Endodermal cell (in vitro differentiated cells): ENCODE results near the gene PCGF6. TPM values are rescaled to one million over a fixed set of nuclear protein-coding genes. Genes with fewer than 3 reads are reported as not detected.

ENCODE experiments used
- DNase-seq: peaks from one replicate; pipeline ENCODE4 v3.0.0-alpha.2; 2017
- H3K27ac ChIP-seq: 2 replicates; pipeline ENCODE4 v1.5.1; 2013; ENCODE audit warnings: mild to moderate bottlenecking, low read depth, low read length, moderate library complexity
- H3K27me3 ChIP-seq: 2 replicates; pipeline ENCODE4 v1.6.1; 2013; ENCODE audit warnings: mild to moderate bottlenecking, low read length, moderate library complexity; ENCODE audit not compliant: insufficient read depth, control insufficient read depth, poor library complexity, severe bottlenecking
- H3K36me3 ChIP-seq: 2 replicates; pipeline ENCODE4 v1.7.0; 2013; ENCODE audit warnings: mild to moderate bottlenecking, low read length, moderate library complexity; ENCODE audit not compliant: control insufficient read depth, insufficient read depth
- H3K4me1 ChIP-seq: one replicate; pipeline ENCODE4 v1.7.0; 2013; ENCODE audit warnings: low read length; ENCODE audit not compliant: control insufficient read depth, insufficient read depth
- H3K4me3 ChIP-seq: 2 replicates; pipeline ENCODE4 v1.5.1; 2013; ENCODE audit warnings: mild to moderate bottlenecking, low read length, moderate library complexity
- H3K9ac ChIP-seq: 2 replicates; pipeline ENCODE4 v1.6.1; 2013; ENCODE audit warnings: mild to moderate bottlenecking, low read length, moderate library complexity; ENCODE audit not compliant: poor library complexity, severe bottlenecking; ENCODE audit errors: extremely low read depth
- H3K9me3 ChIP-seq: 2 replicates; pipeline ENCODE4 v1.6.1; 2013; ENCODE audit warnings: mild to moderate bottlenecking, low read length, moderate library complexity; ENCODE audit not compliant: control insufficient read depth
- H3K27ac Mint-ChIP-seq: 2 replicates; pipeline ENCODE4 v1.8.0; 2020; ENCODE audit warnings: mixed read lengths
- H3K27me3 Mint-ChIP-seq: 2 replicates; pipeline ENCODE4 v1.8.0; 2021; ENCODE audit warnings: mild to moderate bottlenecking, mixed read lengths; ENCODE audit not compliant: insufficient read depth
- H3K36me3 Mint-ChIP-seq: 2 replicates; pipeline ENCODE4 v1.8.0; 2020; ENCODE audit warnings: low read depth, mixed read lengths
- H3K4me1 Mint-ChIP-seq: 2 replicates; pipeline ENCODE4 v1.8.0; 2020; ENCODE audit warnings: mixed read lengths
- H3K4me3 Mint-ChIP-seq: 2 replicates; pipeline ENCODE4 v1.8.0; 2020; ENCODE audit warnings: mild to moderate bottlenecking, moderate library complexity, mixed read lengths
- H3K9me3 Mint-ChIP-seq: 2 replicates; pipeline ENCODE4 v1.8.0; 2020; ENCODE audit warnings: mild to moderate bottlenecking, mixed read lengths
- WGBS, 2 experiments: methylation state at CpG; one replicate each; pipeline versions ENCODE4 v1.1.5 to v1.1.7; 2013; ENCODE audit warnings: missing lambda C conversion rate in 2 of 2, mixed read lengths in 1 of 2; ENCODE audit not compliant: insufficient coverage in 1 of 2, insufficient read length in 1 of 2; 5-methylcytosine and 5-hydroxymethylcytosine counted together
- total RNA-seq, 2 donors: library from RNA; stranded (reverse); fragmentation: NEBNext Ultra II Directional in 1 of 2; extraction: Animal tissue kit (Norgen Biotek cat#: 25700) in 1 of 2; gene quantifications; 2 replicates in 1 of 2; 3 replicates in 1 of 2; pipeline ENCODE4 v1.2.1, GENCODE V29; 2021
- TF ChIP-seq, protein P1 (sequence below): fragments of 200-600 bp; sonication (generic); conservative IDR thresholded peaks from 2 replicates; pipeline ENCODE4 v1.5.0; 2021; ENCODE audit warnings: antibody characterized with exemption, mild to moderate bottlenecking

PCGF6 gene
- total RNA-seq, 2 donors from 2014 or later = 18.9 to 20.5 TPM

- DNase-seq = no peak
- H3K4me3 Mint-ChIP-seq = no peak overlapping the region
- no peak overlapping the region for H3K27ac Mint-ChIP-seq
- no peaks in the 10 kb centered on the region for H3K27me3 Mint-ChIP-seq
- H3K9me3 Mint-ChIP-seq = no peaks in the 10 kb centered on the region
- peaks cover 62% of the 10 kb centered on the region for H3K36me3 ChIP-seq
- H3K27ac ChIP-seq = no peak overlapping the region
- H3K4me3 ChIP-seq = peak overlapping the region; percentile 92
- H3K36me3 Mint-ChIP-seq = peaks cover 46% of the 10 kb centered on the region
- WGBS, 2 experiments = 93 to 95% methylated on average over 14 of the region's 14 CpGs
- H3K4me1 ChIP-seq = peaks cover 3% of the 10 kb centered on the region
- H3K4me1 Mint-ChIP-seq = peaks cover 19% of the 10 kb centered on the region
- H3K9ac ChIP-seq = no peak overlapping the region
- TF ChIP-seq, protein P1, sequence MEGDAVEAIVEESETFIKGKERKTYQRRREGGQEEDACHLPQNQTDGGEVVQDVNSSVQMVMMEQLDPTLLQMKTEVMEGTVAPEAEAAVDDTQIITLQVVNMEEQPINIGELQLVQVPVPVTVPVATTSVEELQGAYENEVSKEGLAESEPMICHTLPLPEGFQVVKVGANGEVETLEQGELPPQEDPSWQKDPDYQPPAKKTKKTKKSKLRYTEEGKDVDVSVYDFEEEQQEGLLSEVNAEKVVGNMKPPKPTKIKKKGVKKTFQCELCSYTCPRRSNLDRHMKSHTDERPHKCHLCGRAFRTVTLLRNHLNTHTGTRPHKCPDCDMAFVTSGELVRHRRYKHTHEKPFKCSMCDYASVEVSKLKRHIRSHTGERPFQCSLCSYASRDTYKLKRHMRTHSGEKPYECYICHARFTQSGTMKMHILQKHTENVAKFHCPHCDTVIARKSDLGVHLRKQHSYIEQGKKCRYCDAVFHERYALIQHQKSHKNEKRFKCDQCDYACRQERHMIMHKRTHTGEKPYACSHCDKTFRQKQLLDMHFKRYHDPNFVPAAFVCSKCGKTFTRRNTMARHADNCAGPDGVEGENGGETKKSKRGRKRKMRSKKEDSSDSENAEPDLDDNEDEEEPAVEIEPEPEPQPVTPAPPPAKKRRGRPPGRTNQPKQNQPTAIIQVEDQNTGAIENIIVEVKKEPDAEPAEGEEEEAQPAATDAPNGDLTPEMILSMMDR = no peak
- no peaks in the 10 kb centered on the region for H3K9me3 ChIP-seq
- H3K27me3 ChIP-seq = no peaks in the 10 kb centered on the region
Observed at GRCh38 chr10:103394180-103394579, 43.2 kb upstream of the PCGF6 start.

DNA sequence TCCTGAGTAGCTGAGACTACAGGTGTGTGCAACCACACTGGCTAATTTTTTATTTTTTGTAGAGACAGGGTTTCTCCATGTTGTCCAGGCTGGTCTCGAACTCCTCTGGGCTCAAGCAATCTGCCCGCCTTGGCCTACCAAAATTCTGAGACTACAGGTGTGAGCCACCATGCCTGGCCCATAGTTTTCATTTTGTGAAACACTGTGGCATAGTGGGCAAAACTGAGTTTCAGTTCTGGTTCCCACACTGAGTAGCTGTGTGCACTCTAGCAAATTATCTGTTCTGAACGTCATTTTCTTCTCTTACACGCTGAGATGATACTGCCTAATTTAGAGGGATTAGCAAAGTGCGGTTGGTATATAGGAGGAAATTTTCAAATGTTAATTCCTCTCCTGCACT, 31.8 kb upstream of the PCGF6 start:
- Mint-ChIP-seq H3K4me3 (no peak overlapping the region), H3K9me3 (no peaks in the 10 kb centered on the region), H3K27ac (no peak overlapping the region), H3K27me3 (no peaks in the 10 kb centered on the region), H3K4me1 (no peaks in the 10 kb centered on the region), H3K36me3 (peaks cover 44% of the 10 kb centered on the region)
- H3K27me3 ChIP-seq = no peaks in the 10 kb centered on the region
- H3K36me3 ChIP-seq = peaks cover 49% of the 10 kb centered on the region
- TF ChIP-seq, protein P1 = no peak
- no peak overlapping the region for H3K9ac ChIP-seq
- H3K9me3 ChIP-seq = no peaks in the 10 kb centered on the region
- H3K4me3 ChIP-seq = no peak overlapping the region
- DNase-seq = no peak
- no peaks in the 10 kb centered on the region for H3K4me1 ChIP-seq
- no peak overlapping the region for H3K27ac ChIP-seq
- WGBS, 2 experiments = 94 to 97% methylated on average over 5 of the region's 5 CpGs

DNA sequence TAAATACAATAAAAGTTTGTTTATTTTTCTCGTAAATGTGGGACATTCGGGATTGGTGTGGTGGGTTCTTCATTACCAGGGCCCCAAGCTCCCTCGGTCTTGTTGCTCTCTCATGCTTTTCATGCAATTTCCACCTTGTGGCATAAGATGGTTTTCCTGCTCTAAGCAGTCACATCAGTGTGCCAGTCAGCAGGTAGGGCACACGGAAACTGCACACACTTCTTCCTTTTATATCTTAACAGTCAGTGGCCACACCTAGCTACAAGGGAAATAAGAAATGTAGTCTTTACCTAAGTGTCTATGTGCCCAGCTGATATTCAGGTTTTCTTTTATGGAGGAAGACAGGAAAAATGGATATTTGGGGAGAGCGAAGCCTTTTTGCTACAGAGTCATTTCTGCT, 23.3 kb upstream of the PCGF6 start:
- Histone ChIP-seq H3K27me3 (no peaks in the 10 kb centered on the region), H3K27ac (no peak overlapping the region), H3K9ac (no peak overlapping the region), H3K4me3 (no peak overlapping the region), H3K4me1 (no peaks in the 10 kb centered on the region), H3K9me3 (no peaks in the 10 kb centered on the region), H3K36me3 (peaks cover 29% of the 10 kb centered on the region)
- no peak overlapping the region for H3K27ac Mint-ChIP-seq
- no peaks in the 10 kb centered on the region for H3K4me1 Mint-ChIP-seq
- WGBS, 2 experiments = 96% methylated on average over 4 to 5 of the region's 5 CpGs
- H3K27me3 Mint-ChIP-seq = no peaks in the 10 kb centered on the region
- no peak overlapping the region for H3K4me3 Mint-ChIP-seq
- TF ChIP-seq, protein P1 = no peak
- H3K9me3 Mint-ChIP-seq = no peaks in the 10 kb centered on the region
- DNase-seq = no peak
- peaks cover 13% of the 10 kb centered on the region for H3K36me3 Mint-ChIP-seq
